ENCODE data around the gene UBR4. TPM values are rescaled to one million over a fixed set of nuclear protein-coding genes. Genes with fewer than 3 reads are reported as not detected.
A peak's percentile ranks its signal among the peaks of the same experiment; 100 is the strongest.

Gene UBR4
- total RNA-seq, 1 donor from 2014 or later, result 222 TPM

DNA sequence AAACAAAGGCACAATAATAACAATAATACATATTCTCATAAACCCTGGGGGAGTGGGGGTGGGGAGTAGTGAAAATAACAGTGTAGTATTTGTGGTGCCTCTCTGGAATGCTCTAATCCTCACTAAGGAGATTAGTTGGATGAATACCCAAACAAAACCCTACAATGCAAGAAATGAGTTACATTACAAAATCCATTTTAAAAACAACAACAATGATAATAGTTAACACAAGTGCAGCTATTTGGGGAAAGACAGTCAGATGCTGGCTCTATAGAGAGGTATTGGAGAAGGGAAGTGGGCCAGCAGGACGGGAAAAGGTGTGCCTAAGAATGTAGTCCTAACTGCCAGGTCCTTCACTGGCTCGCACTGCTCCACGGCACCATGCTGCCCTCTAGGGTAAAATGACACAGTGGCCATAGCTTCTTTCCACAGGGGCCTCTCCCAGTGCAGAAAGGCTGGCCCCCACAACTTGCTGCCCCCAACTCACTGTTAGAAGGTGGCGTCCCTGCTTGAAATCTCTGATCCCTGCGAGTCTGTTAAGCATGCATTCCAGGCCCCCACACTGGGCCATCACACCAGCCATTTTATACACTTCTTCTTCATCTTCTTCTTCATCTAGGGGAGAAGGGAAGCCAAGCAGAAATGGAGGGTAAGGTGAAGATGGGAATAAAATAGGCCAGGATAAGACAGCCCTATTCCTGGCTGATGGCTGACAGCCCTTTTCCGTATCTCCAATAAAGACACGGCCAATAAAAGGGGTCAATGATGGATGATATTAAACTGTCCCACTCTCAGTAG is 113.8 kb downstream of the UBR4 start:
- Histone ChIP-seq H3K9me3 (no peaks in the 10 kb centered on the region), H3K4me1 (no peaks in the 10 kb centered on the region), H3K36me3 (peaks cover 94 to 95% of the 10 kb centered on the region in 2 donors), H3K27ac (no peak overlapping the region), H3K4me3 (no peak overlapping the region), H3K27me3 (no peaks in the 10 kb centered on the region)
- intact Hi-C loops (cut with DNase I), result loop anchor here (5.0 kb wide), 1 partner anchor 214 kb away; no protein-coding TSS in a partner anchor
- TF ChIP-seq, protein P1, sequence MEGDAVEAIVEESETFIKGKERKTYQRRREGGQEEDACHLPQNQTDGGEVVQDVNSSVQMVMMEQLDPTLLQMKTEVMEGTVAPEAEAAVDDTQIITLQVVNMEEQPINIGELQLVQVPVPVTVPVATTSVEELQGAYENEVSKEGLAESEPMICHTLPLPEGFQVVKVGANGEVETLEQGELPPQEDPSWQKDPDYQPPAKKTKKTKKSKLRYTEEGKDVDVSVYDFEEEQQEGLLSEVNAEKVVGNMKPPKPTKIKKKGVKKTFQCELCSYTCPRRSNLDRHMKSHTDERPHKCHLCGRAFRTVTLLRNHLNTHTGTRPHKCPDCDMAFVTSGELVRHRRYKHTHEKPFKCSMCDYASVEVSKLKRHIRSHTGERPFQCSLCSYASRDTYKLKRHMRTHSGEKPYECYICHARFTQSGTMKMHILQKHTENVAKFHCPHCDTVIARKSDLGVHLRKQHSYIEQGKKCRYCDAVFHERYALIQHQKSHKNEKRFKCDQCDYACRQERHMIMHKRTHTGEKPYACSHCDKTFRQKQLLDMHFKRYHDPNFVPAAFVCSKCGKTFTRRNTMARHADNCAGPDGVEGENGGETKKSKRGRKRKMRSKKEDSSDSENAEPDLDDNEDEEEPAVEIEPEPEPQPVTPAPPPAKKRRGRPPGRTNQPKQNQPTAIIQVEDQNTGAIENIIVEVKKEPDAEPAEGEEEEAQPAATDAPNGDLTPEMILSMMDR (IDR thresholded peaks at IDR 0.05), result peak in 2 of 3 experiments; percentile 23 to 47
- DNase-seq (ENCODE audit: low spot score in 2 of 2), result no peak

DNA sequence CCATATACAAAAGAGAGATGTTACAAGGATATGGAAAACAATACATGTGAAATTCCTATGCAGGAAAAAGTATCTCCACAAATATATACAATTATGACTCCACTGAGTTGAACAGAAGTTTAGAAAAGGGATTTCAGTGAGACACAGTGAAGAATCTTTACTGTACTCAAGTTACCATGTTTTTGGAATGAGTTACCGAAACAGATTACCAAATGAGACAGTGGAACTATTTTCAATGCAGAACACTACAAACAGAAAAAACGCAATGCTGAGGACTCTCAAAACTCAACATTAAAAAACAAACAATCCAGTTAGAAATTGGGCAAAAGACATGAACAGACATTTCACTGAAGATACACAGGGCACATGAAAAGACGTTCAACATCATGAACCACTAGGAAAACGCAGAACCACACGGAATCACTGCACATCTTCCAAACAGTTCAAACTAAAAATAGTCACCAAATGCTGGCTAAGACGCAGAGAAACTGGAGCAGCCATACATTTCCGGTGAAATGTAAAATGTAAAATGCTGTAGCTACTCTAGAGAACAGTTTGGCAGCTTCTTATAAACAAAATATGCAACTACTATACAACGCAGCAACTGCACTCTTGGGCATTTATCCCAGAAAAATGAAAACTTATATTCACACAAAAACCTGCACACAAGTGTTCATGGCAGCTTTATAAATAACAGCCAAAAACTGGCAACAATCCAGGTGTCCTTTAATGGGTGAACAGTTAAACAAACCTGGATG is 118.7 kb downstream of the UBR4 start:
- peaks cover 89 to 92% of the 10 kb centered on the region in 2 donors for H3K36me3 ChIP-seq
- intact Hi-C loops (cut with DNase I), result loop anchor here (5.0 kb wide), 1 partner anchor 184 kb away; no protein-coding TSS in a partner anchor
- TF ChIP-seq, protein P1 (IDR thresholded peaks at IDR 0.05), result no peak
- no peaks in the 10 kb centered on the region for H3K9me3 ChIP-seq
- H3K27me3 ChIP-seq, result no peaks in the 10 kb centered on the region
- no peak overlapping the region for H3K27ac ChIP-seq
- H3K4me1 ChIP-seq, result no peaks in the 10 kb centered on the region
- H3K4me3 ChIP-seq, result no peak overlapping the region
- no peak for DNase-seq (ENCODE audit: low spot score in 2 of 2)

DNA sequence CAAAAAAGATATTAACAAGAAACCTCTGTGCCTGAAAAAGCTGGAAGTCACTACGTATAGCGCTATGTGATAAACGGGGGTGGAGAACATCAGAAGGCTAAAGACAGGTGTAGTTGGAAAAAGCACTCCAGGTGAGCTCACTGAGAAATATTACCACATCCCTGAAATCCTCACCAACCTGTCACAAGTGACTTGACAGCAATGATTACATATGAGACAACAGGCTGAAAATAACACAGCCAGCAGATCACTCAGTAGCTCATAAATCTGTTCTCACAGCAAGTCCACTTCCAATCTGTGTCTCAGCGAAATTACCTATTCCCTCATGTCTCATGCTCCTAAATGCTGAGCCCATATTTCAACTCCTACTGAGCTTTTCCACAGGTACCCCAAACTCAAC is 120.5 kb downstream of the UBR4 start:
- DNase-seq (ENCODE audit: low spot score in 2 of 2), result no peak
- H3K27me3 ChIP-seq, result no peaks in the 10 kb centered on the region
- no peaks in the 10 kb centered on the region for H3K4me1 ChIP-seq
- H3K36me3 ChIP-seq, result peaks cover 89 to 92% of the 10 kb centered on the region in 2 donors
- TF ChIP-seq, protein P1 (IDR thresholded peaks at IDR 0.05), result no peak
- no peak overlapping the region for H3K4me3 ChIP-seq
- no peaks in the 10 kb centered on the region for H3K9me3 ChIP-seq
- intact Hi-C loops (cut with DNase I), result no loop called here
- H3K27ac ChIP-seq, result no peak overlapping the region

DNA sequence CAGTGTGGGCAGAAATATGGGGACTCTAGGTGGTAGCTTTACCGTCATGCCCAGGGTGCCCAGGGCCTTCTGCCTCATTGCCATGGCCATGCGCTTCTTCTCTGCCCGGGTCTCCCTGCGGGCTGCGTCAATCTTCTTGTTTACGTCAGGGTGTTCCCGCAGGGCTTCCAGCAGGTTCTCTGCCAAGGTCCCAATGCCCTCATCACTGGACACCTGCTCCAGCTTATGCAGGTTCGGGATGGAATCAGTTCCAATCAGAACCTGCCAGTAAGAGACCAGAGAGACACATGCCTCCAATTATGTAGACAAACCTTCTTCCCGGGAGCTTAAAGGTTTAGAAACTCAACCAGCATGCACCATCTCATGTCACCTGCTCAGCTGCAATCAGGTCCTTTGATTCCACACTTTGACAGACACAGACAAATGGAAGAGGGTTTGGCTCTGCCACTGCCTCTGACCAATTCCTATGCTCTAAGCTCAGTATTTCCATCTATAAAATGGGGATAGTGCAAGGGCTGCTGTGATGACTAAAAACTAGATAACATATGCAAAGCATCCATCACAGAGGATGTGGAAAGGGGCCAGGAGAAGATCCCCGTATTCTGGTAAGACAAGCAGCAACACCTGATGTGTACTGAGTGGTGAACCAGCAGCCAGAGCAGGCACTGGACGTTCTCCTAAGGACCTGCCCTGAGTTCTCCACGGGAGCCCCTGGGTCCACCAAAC is 121.2 kb downstream of the UBR4 start:
- intact Hi-C loops (cut with DNase I), result no loop called here
- H3K4me1 ChIP-seq, result no peaks in the 10 kb centered on the region
- no peak overlapping the region for H3K4me3 ChIP-seq
- no peak overlapping the region for H3K27ac ChIP-seq
- TF ChIP-seq, protein P1 (IDR thresholded peaks at IDR 0.05), result no peak
- H3K36me3 ChIP-seq, result peaks cover 89 to 92% of the 10 kb centered on the region in 2 donors
- no peaks in the 10 kb centered on the region for H3K9me3 ChIP-seq
- DNase-seq (ENCODE audit: low spot score in 2 of 2), result no peak
- no peaks in the 10 kb centered on the region for H3K27me3 ChIP-seq

DNA sequence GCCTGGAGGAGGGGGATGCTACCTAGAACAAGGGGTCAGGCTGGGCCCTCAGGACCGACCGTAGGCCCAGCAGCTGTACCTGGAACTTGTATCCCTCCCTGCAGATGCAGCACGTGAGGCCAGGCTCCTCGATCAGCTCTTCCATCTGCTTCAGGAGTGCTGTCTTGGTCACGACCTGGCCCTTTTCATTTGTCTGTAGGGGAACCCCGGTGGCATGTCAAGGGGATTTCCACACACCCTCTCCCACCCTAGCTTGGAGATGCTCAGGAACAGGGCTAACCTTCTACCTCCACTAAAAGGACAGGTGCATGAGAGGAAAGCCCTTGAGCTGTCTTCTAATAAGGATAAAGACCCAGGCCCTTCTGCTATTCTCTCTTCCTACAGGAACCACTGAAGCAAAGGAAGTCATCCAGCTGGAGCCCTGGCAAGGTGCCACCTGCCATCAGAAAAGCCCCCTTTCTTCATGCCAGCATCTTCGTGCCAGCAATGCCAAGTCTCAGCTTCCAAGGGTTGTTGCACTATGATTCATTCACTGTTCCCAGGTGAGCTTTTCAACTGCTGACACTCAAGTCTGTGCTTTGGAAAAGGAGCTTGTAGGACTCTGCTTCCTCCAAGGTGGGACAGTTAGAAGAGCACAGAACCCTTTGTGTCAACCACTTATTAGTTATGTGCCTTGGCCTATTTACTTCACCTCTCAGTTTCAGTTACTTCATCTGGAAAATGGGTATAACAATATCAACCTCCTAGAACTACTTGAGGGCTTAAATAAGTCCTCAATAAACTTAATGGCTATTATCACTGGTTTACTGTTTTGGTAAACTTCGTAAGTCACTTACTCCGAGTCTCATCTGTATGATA is 122.1 kb downstream of the UBR4 start:
- DNase-seq (ENCODE audit: low spot score in 2 of 2), result no peak
- peaks cover 89 to 92% of the 10 kb centered on the region in 2 donors for H3K36me3 ChIP-seq
- no peaks in the 10 kb centered on the region for H3K4me1 ChIP-seq
- no peak overlapping the region for H3K4me3 ChIP-seq
- TF ChIP-seq, protein P1 (IDR thresholded peaks at IDR 0.05), result no peak
- no peaks in the 10 kb centered on the region for H3K27me3 ChIP-seq
- intact Hi-C loops (cut with DNase I), result no loop called here
- H3K9me3 ChIP-seq, result no peaks in the 10 kb centered on the region
- H3K27ac ChIP-seq, result no peak overlapping the region

Measured in ascending aorta (tissue), 2 donors.